LNCAP (cell line): ENCODE results near the gene ACKR4.

Experiments used
- TF ChIP-seq, protein P1 (sequence below): fragments of 450-650 bp; IDR thresholded peaks from 2 replicates; pipeline ENCODE4 v1.5.1; 2017; ENCODE audit warnings: mild to moderate bottlenecking

ACKR4 gene

DNA sequence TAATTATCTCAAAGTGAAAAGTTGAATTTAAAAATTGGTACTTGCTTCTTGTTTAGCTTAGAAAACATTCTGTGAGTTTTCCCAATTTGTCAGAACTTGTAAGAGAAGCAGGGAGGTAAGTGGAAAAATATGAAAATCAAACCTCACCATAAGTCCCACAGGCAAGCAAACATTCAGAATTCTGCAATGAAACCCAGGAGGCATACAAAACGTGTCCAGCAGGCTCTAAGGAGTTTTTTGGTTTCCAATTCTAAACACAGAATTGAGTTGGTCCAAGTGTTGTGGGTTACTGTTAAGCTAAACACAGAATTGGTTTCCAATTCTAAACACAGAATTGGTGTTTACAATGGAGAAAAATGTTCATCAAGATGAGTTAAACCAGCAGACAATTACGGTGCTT is 27.1 kb upstream of the ACKR4 start:
- TF ChIP-seq, protein P1, sequence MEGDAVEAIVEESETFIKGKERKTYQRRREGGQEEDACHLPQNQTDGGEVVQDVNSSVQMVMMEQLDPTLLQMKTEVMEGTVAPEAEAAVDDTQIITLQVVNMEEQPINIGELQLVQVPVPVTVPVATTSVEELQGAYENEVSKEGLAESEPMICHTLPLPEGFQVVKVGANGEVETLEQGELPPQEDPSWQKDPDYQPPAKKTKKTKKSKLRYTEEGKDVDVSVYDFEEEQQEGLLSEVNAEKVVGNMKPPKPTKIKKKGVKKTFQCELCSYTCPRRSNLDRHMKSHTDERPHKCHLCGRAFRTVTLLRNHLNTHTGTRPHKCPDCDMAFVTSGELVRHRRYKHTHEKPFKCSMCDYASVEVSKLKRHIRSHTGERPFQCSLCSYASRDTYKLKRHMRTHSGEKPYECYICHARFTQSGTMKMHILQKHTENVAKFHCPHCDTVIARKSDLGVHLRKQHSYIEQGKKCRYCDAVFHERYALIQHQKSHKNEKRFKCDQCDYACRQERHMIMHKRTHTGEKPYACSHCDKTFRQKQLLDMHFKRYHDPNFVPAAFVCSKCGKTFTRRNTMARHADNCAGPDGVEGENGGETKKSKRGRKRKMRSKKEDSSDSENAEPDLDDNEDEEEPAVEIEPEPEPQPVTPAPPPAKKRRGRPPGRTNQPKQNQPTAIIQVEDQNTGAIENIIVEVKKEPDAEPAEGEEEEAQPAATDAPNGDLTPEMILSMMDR, result no peak

DNA sequence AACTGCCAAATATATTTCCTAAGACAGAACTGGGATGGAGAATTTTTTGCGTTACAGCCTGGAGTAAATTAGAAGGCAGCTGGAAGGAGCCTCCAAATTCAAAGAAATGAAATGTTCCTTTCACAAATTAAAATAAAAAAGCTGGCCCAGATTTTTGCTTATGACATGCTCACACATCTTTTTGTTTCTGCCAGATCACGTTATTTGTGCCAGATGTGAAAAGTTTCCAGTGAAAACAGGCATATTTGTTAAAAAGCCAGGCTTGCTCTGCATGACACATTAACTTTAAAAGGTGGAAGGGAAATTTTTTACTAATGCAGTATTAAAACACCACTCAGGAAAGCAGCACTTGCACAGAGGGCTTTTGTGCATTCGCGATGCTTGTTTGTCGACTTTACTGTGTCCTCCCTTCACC is 23.3 kb upstream of the ACKR4 start:
- TF ChIP-seq, protein P1, result no peak

- TF ChIP-seq, protein P1, result no peak
Observed at GRCh38 chr3:132587401-132587800, 9.7 kb upstream of the ACKR4 start.

DNA sequence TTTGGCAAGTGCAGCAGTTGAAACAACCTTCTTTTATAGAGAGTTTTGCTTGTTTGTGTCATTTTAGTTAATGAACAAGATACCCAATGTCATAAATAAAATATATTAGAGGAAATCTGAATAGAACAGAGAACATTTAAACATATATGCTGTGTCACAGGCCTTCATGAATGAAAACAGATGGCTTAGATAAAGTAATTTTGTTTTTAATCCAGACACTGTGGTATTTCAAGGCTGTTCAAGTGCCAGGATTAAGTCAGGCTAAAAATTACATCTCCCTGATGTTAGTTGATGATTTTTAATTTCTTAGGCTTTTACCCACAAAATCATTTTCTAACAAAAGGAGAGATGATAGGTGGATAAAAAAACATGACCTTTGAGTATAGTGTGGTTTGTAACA is 4.9 kb upstream of the ACKR4 start:
- TF ChIP-seq, protein P1, result no peak

GRCh38 chr3:132593241-132593946 is 3.7 kb upstream of the ACKR4 start:
- TF ChIP-seq, protein P1, result no peak

- TF ChIP-seq, protein P1, result no peak
Observed at GRCh38 chr3:132593947-132594323, 3.1 kb upstream of the ACKR4 start.

DNA sequence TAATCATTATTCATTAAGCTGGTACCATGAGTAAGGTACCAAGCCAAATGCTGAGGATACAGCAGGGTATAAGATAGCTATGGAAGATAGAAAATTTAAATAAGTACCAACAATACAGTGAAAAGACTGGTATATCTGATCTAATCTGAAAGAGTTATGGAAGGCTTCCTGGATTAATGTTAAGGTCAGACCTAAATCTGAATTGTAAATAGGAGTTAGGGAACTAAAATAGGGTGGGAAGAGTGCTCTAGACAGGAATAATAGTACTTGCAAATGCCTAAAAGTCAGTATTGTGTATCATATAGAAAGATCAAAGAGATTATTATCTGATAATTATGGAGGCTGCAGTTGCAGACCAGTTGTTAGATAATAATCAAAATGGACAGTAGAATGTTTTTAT is 2.6 kb upstream of the ACKR4 start:
- TF ChIP-seq, protein P1, result no peak

- TF ChIP-seq, protein P1, result no peak
Observed at GRCh38 chr3:132595014-132595413, 2.1 kb upstream of the ACKR4 start.
